ENCODE data around the gene OR52E2.

Gene OR52E2

DNA sequence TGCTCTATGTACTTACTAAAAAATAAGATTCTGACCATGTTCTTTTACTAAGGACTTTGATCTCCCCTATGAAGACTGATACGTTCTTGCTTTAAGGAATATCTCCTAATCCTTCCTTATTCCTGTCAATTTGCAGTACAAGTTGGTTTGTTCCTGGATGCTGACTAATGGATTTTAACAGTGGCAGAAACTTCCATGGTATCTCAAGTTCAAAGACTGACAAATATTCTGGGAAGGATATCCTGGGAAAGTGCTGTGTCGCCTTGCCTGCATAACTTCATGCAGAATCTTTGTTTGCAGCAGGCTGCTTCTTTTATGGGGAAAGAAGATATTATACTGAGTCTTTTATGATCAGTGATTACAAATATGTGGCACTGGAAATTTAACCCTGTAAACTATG lies 21.5 kb downstream of the OR52E2 start:
- Histone ChIP-seq H3K4me1 (ENCODE audit: control insufficient read depth in 5 of 5, insufficient read depth in 5 of 5, low read length in 5 of 5) (no peaks in the 10 kb centered on the region), H3K4me3 (ENCODE audit: low read depth in 1 of 5, low read length in 5 of 5) (no peak overlapping the region), H3K36me3 (ENCODE audit: control insufficient read depth in 5 of 5, insufficient read depth in 5 of 5, low read length in 5 of 5) (no peaks in the 10 kb centered on the region), H3K27me3 (ENCODE audit: control insufficient read depth in 5 of 5, insufficient read depth in 4 of 5, low read length in 5 of 5) (no peaks in the 10 kb centered on the region), H3K27ac (ENCODE audit: low read depth, low read length) (no peak overlapping the region), H3K9ac (ENCODE audit: low read length in 5 of 5) (no peak overlapping the region), H3K9me3 (ENCODE audit: control insufficient read depth in 5 of 5, low read length in 5 of 5) (no peaks in the 10 kb centered on the region)

DNA sequence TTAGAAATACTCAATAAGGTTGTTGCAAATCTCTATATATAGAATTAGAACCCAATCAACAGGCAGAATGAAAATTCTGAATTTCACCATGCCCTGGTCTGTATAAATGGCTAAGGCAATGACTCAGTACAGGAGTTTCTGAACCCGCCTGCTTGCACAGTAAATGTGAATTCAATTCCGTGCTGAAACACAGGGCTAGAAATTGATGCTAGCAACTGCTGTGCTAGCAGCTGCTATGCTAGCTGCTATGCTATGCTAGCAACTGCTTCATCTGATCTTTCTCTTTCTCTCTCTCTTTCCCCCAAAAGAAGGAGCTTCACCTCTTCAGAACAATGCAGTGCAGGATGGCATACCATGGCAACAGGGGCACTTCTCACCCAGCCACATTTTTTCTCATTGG lies 22.8 kb downstream of the OR52E2 start:
- Histone ChIP-seq H3K27me3 (ENCODE audit: control insufficient read depth in 5 of 5, insufficient read depth in 4 of 5, low read length in 5 of 5) (no peaks in the 10 kb centered on the region), H3K4me3 (ENCODE audit: low read depth in 1 of 5, low read length in 5 of 5) (no peak overlapping the region), H3K4me1 (ENCODE audit: control insufficient read depth in 5 of 5, insufficient read depth in 5 of 5, low read length in 5 of 5) (no peaks in the 10 kb centered on the region), H3K9ac (ENCODE audit: low read length in 5 of 5) (no peak overlapping the region), H3K9me3 (ENCODE audit: control insufficient read depth in 5 of 5, low read length in 5 of 5) (no peaks in the 10 kb centered on the region), H3K27ac (ENCODE audit: low read depth, low read length) (no peak overlapping the region), H3K36me3 (ENCODE audit: control insufficient read depth in 5 of 5, insufficient read depth in 5 of 5, low read length in 5 of 5) (no peaks in the 10 kb centered on the region)

DNA sequence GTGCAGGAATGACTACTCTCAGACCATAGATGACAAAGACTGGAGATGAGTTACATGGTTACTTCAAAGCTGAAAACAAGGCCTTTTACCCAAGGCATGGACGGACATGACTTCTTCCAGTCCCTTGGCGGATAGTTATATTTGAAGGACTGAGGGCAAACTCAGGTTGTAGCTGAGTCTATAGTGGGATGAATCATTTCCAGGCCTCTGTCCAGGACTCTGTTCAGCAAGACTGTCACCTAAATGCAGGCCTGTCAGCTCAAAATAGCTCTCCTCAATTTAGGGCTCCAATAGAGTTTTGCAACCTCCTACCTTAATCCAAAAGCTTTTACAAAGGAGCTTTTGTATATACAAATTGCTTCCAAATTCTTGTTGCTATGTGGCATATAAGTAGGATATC lies 37.4 kb downstream of the OR52E2 start:
- no peak overlapping the region for H3K4me3 ChIP-seq (ENCODE audit: low read depth in 1 of 5, low read length in 5 of 5)
- H3K27ac ChIP-seq (ENCODE audit: low read depth, low read length), result no peak overlapping the region
- H3K36me3 ChIP-seq (ENCODE audit: control insufficient read depth in 5 of 5, insufficient read depth in 5 of 5, low read length in 5 of 5), result no peaks in the 10 kb centered on the region
- H3K4me1 ChIP-seq (ENCODE audit: control insufficient read depth in 5 of 5, insufficient read depth in 5 of 5, low read length in 5 of 5), result no peaks in the 10 kb centered on the region
- peaks cover 0 to 3% (median 0%) of the 10 kb centered on the region in 5 donors for H3K27me3 ChIP-seq (ENCODE audit: control insufficient read depth in 5 of 5, insufficient read depth in 4 of 5, low read length in 5 of 5)
- H3K9ac ChIP-seq (ENCODE audit: low read length in 5 of 5), result no peak overlapping the region
- H3K9me3 ChIP-seq (ENCODE audit: control insufficient read depth in 5 of 5, low read length in 5 of 5), result peaks cover 0 to 13% (median 10%) of the 10 kb centered on the region in 5 donors

DNA sequence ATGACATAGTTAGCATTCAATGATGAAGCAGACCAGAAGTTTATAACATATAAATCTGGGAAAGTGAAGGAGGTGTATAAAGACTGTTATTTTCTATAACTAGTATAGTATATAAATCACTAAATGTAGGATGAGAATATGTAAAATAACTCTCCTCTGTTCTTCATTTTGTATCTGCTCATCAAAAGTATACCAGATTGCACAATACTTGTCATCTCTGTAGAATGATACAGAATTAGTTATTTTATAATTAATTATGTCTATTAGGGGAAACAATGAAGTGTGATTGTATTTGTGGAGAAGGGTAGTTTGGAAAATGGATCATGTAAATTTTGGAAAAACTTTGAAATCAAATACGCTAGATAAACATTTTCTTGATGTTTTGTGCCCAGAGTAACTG lies 46.4 kb downstream of the OR52E2 start:
- no peak overlapping the region for H3K4me3 ChIP-seq (ENCODE audit: low read depth in 1 of 5, low read length in 5 of 5)
- H3K4me1 ChIP-seq (ENCODE audit: control insufficient read depth in 5 of 5, insufficient read depth in 5 of 5, low read length in 5 of 5), result no peaks in the 10 kb centered on the region
- no peaks in the 10 kb centered on the region for H3K27me3 ChIP-seq (ENCODE audit: control insufficient read depth in 5 of 5, insufficient read depth in 4 of 5, low read length in 5 of 5)
- H3K36me3 ChIP-seq (ENCODE audit: control insufficient read depth in 5 of 5, insufficient read depth in 5 of 5, low read length in 5 of 5), result no peaks in the 10 kb centered on the region
- no peak overlapping the region for H3K9ac ChIP-seq (ENCODE audit: low read length in 5 of 5)
- H3K9me3 ChIP-seq (ENCODE audit: control insufficient read depth in 5 of 5, low read length in 5 of 5), result no peaks in the 10 kb centered on the region
- H3K27ac ChIP-seq (ENCODE audit: low read depth, low read length), result no peak overlapping the region

DNA sequence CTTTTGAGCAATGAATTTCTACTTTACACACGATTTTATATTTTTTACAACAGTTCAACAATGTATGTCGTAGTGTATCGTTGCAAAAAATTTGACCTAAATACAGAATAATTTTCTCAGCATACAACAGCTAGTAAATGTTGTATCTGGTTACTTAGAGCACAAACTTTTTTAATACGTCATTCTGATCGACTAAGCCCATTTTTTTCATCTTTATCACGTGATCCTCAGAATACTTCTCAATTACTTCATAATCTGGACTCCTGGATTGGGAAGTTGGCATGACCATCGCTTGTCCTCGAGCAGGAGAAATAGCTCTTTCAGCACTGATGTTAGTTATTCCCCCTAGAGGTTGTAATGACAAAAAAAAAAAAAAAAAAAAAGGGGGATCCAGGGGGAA lies 48.2 kb downstream of the OR52E2 start:
- no peak overlapping the region for H3K27ac ChIP-seq (ENCODE audit: low read depth, low read length)
- H3K27me3 ChIP-seq (ENCODE audit: control insufficient read depth in 5 of 5, insufficient read depth in 4 of 5, low read length in 5 of 5), result no peaks in the 10 kb centered on the region
- H3K9me3 ChIP-seq (ENCODE audit: control insufficient read depth in 5 of 5, low read length in 5 of 5), result no peaks in the 10 kb centered on the region
- no peak overlapping the region for H3K4me3 ChIP-seq (ENCODE audit: low read depth in 1 of 5, low read length in 5 of 5)
- H3K9ac ChIP-seq (ENCODE audit: low read length in 5 of 5), result no peak overlapping the region
- no peaks in the 10 kb centered on the region for H3K4me1 ChIP-seq (ENCODE audit: control insufficient read depth in 5 of 5, insufficient read depth in 5 of 5, low read length in 5 of 5)
- no peaks in the 10 kb centered on the region for H3K36me3 ChIP-seq (ENCODE audit: control insufficient read depth in 5 of 5, insufficient read depth in 5 of 5, low read length in 5 of 5)
